Caco-2 (cell line): ENCODE data around the gene POTEC. TPM values are rescaled to one million over a fixed set of nuclear protein-coding genes. Genes with fewer than 3 reads are reported as not detected.
"Not testable (repeated sequence)": the region's sequence is repeated elsewhere in the genome, so short reads cannot be mapped to it uniquely, and the experiment has no call there.

Source experiments
- BruUV-seq: library from RNA; stranded (reverse); fragments of 400-500 nt; replicated peaks from 2 replicates; lab custom pipeline; 2021; lab: Mats Ljungman, UMichigan
- CTCF ChIA-PET: fragments of 300-600 bp; sonication (Branson Sonifier 250); formaldehyde crosslinking; loops from one replicate; lab custom pipeline; 2022; ENCODE audit warnings: antibody characterized with exemption; lab: Charles Lee
- POLR2A ChIA-PET: fragments of 300-600 bp; sonication (Branson Sonifier 250); formaldehyde crosslinking; loops from one replicate; lab custom pipeline; 2022; ENCODE audit warnings: antibody characterized with exemption; lab: Charles Lee
- DNase-seq, 2 experiments: peaks; one replicate each; pipeline versions ENCODE4 v3.0.0 to v3.0.0-alpha.2; 2020 to 2022
- H3K27me3 ChIP-seq: replicated peaks from 2 replicates; pipeline ENCODE4 v1.6.0; 2011; ENCODE audit warnings: low read length; ENCODE audit not compliant: control insufficient read depth, insufficient read depth
- H3K36me3 ChIP-seq: 2 replicates; pipeline ENCODE4 v1.5.1; 2011; ENCODE audit warnings: low read length; ENCODE audit not compliant: control insufficient read depth, insufficient read depth
- H3K4me1 ChIP-seq: fragments of 250-450 bp; sonication (Bioruptor Pico); 2 replicates; pipeline ENCODE4 v1.5.1; 2020; ENCODE audit warnings: mild to moderate bottlenecking
- H3K4me3 ChIP-seq: 2 replicates; pipeline ENCODE4 v1.5.1; 2011; ENCODE audit warnings: low read depth, mild to moderate bottlenecking, control low read depth, low read length
- H3K9me3 ChIP-seq: fragments of 250-450 bp; sonication (Bioruptor Pico); 2 replicates; pipeline ENCODE4 v1.5.1; 2020; ENCODE audit warnings: mild to moderate bottlenecking, moderate library complexity
- H3K27ac Mint-ChIP-seq: one replicate; pipeline ENCODE4 v1.8.0; 2022; ENCODE audit warnings: mixed read lengths; ENCODE audit not compliant: unreplicated experiment
- H3K27me3 Mint-ChIP-seq: one replicate; pipeline ENCODE4 v1.8.0; 2022; ENCODE audit warnings: mixed read lengths; ENCODE audit not compliant: insufficient read depth, unreplicated experiment
- H3K36me3 Mint-ChIP-seq: one replicate; pipeline ENCODE4 v1.8.0; 2022; ENCODE audit warnings: mild to moderate bottlenecking, mixed read lengths; ENCODE audit not compliant: insufficient read depth, unreplicated experiment
- H3K4me1 Mint-ChIP-seq: one replicate; pipeline ENCODE4 v1.8.0; 2022; ENCODE audit warnings: low read depth, mixed read lengths; ENCODE audit not compliant: unreplicated experiment
- H3K4me3 Mint-ChIP-seq: one replicate; pipeline ENCODE4 v1.8.0; 2022; ENCODE audit warnings: mild to moderate bottlenecking, moderate library complexity, mixed read lengths; ENCODE audit not compliant: unreplicated experiment
- H3K9me3 Mint-ChIP-seq: one replicate; pipeline ENCODE4 v1.8.0; 2022; ENCODE audit warnings: mixed read lengths; ENCODE audit not compliant: unreplicated experiment
- intact Hi-C: fragments of 100-400 bp; cut with micrococcal nuclease; formaldehyde crosslinking; loops from one replicate; pipeline ENCODE4 v1.10.0; 2022; ENCODE audit not compliant: unreplicated experiment
- total RNA-seq: library from RNA; stranded (reverse); gene quantifications from 2 replicates; pipeline ENCODE4 v1.2.3, GENCODE V29; 2022

Gene POTEC
- total RNA-seq, 1 experiment from 2014 or later = not detected

DNA sequence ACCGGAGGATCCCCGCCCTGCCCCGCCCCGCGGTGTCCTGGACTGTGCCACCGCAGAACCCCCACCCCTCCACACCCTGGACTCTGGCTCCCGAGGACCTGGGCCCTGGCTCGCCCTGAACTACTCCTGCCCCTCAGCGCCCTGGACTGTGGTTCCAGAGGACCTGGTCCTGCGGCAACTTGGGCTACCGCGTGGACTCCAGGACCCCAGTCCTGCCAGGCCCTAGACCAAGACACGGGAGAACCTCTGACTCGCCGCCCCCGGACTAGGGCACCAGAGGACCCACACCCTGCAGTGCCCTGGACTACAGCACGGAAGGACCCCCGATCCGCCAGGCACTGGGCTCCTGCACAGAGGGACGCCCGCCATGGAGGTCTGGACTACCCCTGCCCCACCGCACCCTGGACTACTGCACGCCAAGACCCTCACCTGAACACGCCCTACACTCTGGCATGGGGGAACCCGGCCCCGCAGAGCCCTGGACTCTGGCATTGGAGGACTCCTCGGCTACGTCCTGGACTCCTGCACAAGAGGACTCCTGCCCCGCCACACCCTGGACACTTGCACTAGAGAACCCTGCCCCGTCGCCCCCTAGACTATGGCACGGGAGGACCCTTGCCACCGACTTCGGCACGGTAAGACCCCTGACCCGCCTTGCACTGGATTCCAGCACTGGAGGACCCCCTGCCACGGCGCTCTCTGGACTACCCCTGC is 69.2 kb downstream of the POTEC start:
- BruUV-seq, POLR2A ChIA-PET, H3K4me3 Mint-ChIP-seq, H3K27me3 Mint-ChIP-seq, H3K36me3 ChIP-seq, CTCF ChIA-PET, H3K36me3 Mint-ChIP-seq, H3K9me3 Mint-ChIP-seq, DNase-seq, H3K27me3 ChIP-seq, H3K9me3 ChIP-seq, intact Hi-C loops, H3K27ac Mint-ChIP-seq, H3K4me3 ChIP-seq, H3K4me1 Mint-ChIP-seq, H3K4me1 ChIP-seq: not testable (repeated sequence)

DNA sequence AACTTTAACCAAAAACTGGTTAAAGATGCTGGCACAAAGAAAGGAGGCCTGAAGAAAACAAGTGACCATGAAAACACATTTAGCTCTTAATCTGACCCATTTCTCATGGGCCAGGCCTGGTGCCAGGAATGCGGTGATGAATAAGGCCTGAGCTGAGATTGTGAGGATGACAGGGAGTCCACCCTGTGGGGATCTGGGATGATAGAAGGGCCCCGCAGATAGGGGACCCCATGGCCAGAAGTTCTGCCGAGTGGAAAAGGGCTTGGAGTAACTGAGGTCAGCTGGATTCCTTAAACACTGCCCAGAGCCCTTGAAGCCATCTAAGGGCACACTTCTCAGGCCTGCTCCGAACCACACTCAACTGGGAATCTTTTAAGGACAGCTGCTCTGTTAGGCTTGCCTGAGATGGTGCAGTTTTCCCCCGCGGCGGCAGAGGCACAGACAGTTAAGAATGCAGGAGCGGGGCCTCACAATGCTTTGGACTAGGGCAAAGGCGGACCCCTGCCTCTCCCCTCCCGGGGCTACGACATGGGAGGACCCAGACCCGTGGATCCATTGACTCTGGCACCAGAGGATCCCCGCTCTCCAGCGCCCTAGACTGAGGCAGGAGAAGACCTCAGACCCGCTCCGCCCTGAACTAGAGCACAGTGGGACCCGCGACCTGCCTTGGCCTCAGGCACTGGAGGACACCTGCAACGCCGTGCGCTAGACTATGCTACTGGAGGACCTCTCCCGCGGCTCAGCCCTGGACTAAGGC is 70.0 kb downstream of the POTEC start:
- H3K4me1 ChIP-seq, BruUV-seq, DNase-seq, H3K36me3 ChIP-seq, CTCF ChIA-PET, H3K27ac Mint-ChIP-seq, H3K4me3 Mint-ChIP-seq, H3K27me3 Mint-ChIP-seq, H3K4me1 Mint-ChIP-seq, intact Hi-C loops, H3K9me3 ChIP-seq, POLR2A ChIA-PET, H3K4me3 ChIP-seq, H3K9me3 Mint-ChIP-seq, H3K27me3 ChIP-seq, H3K36me3 Mint-ChIP-seq: not testable (repeated sequence)

DNA sequence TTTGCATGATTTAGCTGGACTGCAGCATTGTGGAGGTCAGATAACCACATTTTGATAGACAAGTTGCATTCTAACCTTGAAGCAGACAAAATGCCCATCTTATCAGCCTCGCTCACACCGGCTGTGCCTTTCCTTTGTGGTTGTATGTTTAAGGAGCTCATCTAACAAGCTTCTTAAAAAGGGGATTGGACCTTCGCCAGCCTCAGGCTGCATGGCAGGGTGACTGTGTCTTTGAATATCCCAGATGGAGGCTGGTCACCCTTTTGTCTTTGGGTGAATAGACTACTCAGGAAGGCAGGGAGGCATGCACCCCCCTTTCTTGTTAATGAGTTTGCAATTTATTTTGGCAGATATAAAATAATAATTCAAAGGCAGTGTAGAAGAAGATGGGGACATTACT is 72.1 kb downstream of the POTEC start:
- H3K4me3 ChIP-seq, POLR2A ChIA-PET, intact Hi-C loops, H3K27ac Mint-ChIP-seq, CTCF ChIA-PET, H3K9me3 ChIP-seq, H3K27me3 ChIP-seq, DNase-seq, H3K4me1 Mint-ChIP-seq, H3K36me3 ChIP-seq, H3K4me1 ChIP-seq, H3K9me3 Mint-ChIP-seq, BruUV-seq, H3K4me3 Mint-ChIP-seq, H3K27me3 Mint-ChIP-seq, H3K36me3 Mint-ChIP-seq: not testable (repeated sequence)

DNA sequence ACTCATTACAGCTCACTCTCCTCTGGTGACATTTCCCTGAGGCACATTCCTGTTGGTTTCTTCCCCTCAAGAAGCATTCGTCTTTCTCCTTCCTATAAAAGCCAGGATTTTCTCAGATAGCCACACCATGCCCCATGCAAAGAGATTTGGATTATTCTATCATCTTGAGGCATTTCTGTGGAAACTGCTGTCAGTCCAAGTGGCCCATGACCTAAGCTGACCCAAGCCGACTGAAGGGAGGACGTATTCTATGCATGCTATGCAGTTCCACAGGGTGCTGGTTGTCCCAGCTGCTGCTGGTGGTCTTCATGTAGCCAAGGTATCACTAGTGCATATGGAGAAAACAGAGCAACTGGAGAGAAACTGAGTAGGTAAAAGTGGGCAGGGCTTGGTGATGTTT is 73.0 kb downstream of the POTEC start:
- H3K36me3 Mint-ChIP-seq, H3K27ac Mint-ChIP-seq, H3K4me3 Mint-ChIP-seq, H3K4me1 Mint-ChIP-seq, H3K9me3 ChIP-seq, CTCF ChIA-PET, H3K27me3 ChIP-seq, H3K4me1 ChIP-seq, H3K36me3 ChIP-seq, H3K27me3 Mint-ChIP-seq, intact Hi-C loops, BruUV-seq, POLR2A ChIA-PET, H3K9me3 Mint-ChIP-seq, DNase-seq, H3K4me3 ChIP-seq: not testable (repeated sequence)

DNA sequence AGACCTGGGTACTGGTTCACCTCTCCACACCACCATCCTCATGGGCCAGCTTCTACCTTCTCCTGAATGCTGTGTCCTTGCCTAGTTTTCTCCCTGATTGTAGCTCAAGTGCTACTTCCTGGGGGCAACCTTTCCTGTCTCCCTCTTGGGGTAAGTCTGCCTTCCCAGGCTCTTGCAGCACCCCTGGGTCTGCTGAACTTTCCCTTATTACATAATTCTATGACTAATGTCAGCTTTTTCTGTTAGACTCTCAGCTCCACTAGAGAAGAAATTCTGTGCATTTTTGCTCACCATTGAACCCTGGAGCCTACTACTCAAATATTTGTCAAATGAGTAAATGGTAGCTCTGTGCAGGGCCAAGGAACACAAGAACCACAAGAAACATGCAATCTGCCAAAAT is 73.4 kb downstream of the POTEC start:
- intact Hi-C loops, H3K36me3 Mint-ChIP-seq, CTCF ChIA-PET, BruUV-seq, POLR2A ChIA-PET, DNase-seq, H3K27me3 ChIP-seq, H3K9me3 Mint-ChIP-seq, H3K4me1 ChIP-seq, H3K27ac Mint-ChIP-seq, H3K4me1 Mint-ChIP-seq, H3K36me3 ChIP-seq, H3K9me3 ChIP-seq, H3K4me3 Mint-ChIP-seq, H3K27me3 Mint-ChIP-seq, H3K4me3 ChIP-seq: not testable (repeated sequence)

DNA sequence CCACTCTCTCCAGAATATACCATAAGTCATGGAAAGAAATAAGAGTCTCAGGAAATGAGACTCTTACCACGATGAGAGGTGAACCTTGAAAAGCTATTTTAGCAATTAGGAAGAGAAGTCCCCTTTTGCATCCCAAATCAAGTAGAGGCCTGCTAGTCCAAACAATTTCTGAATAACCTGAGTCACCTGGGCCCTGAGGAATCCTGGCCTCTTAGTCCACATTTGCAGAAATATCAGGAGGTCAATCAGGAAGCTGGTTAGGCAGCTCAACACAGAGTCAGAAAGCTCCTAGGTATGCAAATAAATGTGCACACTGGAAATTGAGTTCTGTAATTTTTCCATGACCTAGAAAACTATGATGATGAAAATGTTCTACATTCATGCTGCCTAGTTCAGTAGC is 77.4 kb downstream of the POTEC start:
- POLR2A ChIA-PET, BruUV-seq, H3K4me3 ChIP-seq, H3K4me1 Mint-ChIP-seq, H3K36me3 ChIP-seq, H3K4me1 ChIP-seq, H3K27me3 Mint-ChIP-seq, H3K36me3 Mint-ChIP-seq, H3K9me3 ChIP-seq, CTCF ChIA-PET, intact Hi-C loops, H3K27ac Mint-ChIP-seq, H3K4me3 Mint-ChIP-seq, H3K27me3 ChIP-seq, DNase-seq: not testable (repeated sequence)
- peaks cover 15% of the 10 kb centered on the region for H3K9me3 Mint-ChIP-seq
